ENCODE results near the gene ALKBH5. TPM values are rescaled to one million over a fixed set of nuclear protein-coding genes. Genes with fewer than 3 reads are reported as not detected.

ALKBH5 gene
- total and polyA plus RNA-seq, 8 donors: 53.6 to 99.6 (median 63.1) TPM

- H3K27me3 ChIP-seq: no peaks in the 10 kb centered on the region
- H3K27ac ChIP-seq: no peak overlapping the region
- peaks cover 0 to 16% of the 10 kb centered on the region in 2 donors for H3K36me3 ChIP-seq
- TF ChIP-seq, protein P1, sequence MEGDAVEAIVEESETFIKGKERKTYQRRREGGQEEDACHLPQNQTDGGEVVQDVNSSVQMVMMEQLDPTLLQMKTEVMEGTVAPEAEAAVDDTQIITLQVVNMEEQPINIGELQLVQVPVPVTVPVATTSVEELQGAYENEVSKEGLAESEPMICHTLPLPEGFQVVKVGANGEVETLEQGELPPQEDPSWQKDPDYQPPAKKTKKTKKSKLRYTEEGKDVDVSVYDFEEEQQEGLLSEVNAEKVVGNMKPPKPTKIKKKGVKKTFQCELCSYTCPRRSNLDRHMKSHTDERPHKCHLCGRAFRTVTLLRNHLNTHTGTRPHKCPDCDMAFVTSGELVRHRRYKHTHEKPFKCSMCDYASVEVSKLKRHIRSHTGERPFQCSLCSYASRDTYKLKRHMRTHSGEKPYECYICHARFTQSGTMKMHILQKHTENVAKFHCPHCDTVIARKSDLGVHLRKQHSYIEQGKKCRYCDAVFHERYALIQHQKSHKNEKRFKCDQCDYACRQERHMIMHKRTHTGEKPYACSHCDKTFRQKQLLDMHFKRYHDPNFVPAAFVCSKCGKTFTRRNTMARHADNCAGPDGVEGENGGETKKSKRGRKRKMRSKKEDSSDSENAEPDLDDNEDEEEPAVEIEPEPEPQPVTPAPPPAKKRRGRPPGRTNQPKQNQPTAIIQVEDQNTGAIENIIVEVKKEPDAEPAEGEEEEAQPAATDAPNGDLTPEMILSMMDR (IDR thresholded peaks at IDR 0.05): no peak
- ATAC-seq: no peak
- H3K4me3 ChIP-seq: no peak overlapping the region
- intact Hi-C loops (cut with DNase I): no loop called here
- no peaks in the 10 kb centered on the region for H3K9me3 ChIP-seq
- DNase-seq: no peak
- H3K4me1 ChIP-seq: peaks cover 7 to 18% of the 10 kb centered on the region in 2 donors
Observed at GRCh38 chr17:18229771-18230170, 46.1 kb downstream of the ALKBH5 start.

DNA sequence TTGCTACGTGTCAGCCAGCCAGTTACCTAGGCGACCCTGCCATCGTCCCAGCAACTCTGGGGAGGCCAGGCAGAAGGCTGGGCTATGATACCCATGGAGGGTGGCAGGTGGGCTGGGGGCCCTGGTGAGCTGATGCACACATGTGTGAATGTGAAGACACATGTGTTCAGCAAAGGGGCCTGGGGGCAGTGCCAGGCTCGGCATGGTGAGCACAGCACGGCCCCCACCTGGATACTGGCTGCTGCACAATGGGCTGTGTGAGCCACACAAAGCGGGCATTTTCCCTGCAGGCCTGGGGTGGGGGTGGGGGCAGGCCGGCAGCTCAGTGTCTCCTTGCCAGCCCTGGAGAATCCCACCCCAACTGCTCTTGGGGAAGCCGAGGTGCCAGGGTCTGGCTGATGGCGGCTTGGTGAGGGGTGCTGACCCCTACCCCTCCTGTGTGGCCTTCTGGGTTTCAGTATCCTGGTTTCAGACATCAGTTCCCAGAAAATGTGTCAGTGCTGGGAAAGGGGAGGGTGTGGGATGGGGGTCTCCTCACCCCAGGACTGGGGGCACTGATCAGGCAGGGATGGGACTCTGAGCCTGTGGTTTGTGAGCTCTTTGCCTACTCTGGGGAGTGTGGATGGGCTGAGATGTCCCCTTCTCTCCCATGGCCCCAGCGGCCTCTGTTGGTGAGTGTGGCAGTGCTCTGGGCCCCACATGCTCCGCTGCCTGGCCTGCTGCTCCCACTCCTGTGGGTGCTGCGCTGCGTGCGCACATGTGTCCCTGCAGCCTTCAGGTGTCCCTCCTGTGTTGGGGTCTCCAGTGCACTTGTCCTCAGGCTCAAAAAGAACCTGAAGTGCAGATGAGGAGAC is 46.9 kb downstream of the ALKBH5 start:
- TF ChIP-seq, protein P1 (IDR thresholded peaks at IDR 0.05): no peak
- DNase-seq (no peak), ATAC-seq (no peak)
- Histone ChIP-seq H3K4me1 (peaks cover 7 to 14% of the 10 kb centered on the region in 2 donors), H3K4me3 (no peak overlapping the region), H3K9me3 (no peaks in the 10 kb centered on the region), H3K27me3 (no peaks in the 10 kb centered on the region), H3K27ac (no peak overlapping the region), H3K36me3 (peaks cover 0 to 23% of the 10 kb centered on the region in 2 donors)
- intact Hi-C loops (cut with DNase I): no loop called here

GRCh38 chr17:18231164-18231563 is 47.5 kb downstream of the ALKBH5 start:
- DNase-seq: no peak
- ATAC-seq: no peak
- TF ChIP-seq, protein P1 (IDR thresholded peaks at IDR 0.05): no peak
- intact Hi-C loops (cut with DNase I): no loop called here
- no peak overlapping the region for H3K27ac ChIP-seq
- H3K9me3 ChIP-seq: no peaks in the 10 kb centered on the region
- peaks cover 0 to 30% of the 10 kb centered on the region in 2 donors for H3K36me3 ChIP-seq
- H3K27me3 ChIP-seq: no peaks in the 10 kb centered on the region
- no peak overlapping the region for H3K4me3 ChIP-seq
- peaks cover 7 to 10% of the 10 kb centered on the region in 2 donors for H3K4me1 ChIP-seq

GRCh38 chr17:18233803-18234518 is 50.3 kb downstream of the ALKBH5 start:
- intact Hi-C loops (cut with DNase I): no loop called here
- no peak for ATAC-seq
- Histone ChIP-seq H3K4me1 (no peaks in the 10 kb centered on the region), H3K27ac (no peak overlapping the region), H3K27me3 (no peaks in the 10 kb centered on the region), H3K36me3 (peaks cover 0 to 57% of the 10 kb centered on the region in 2 donors), H3K9me3 (no peaks in the 10 kb centered on the region), H3K4me3 (no peak overlapping the region)
- TF ChIP-seq, protein P1 (IDR thresholded peaks at IDR 0.05): no peak
- DNase-seq: no peak

DNA sequence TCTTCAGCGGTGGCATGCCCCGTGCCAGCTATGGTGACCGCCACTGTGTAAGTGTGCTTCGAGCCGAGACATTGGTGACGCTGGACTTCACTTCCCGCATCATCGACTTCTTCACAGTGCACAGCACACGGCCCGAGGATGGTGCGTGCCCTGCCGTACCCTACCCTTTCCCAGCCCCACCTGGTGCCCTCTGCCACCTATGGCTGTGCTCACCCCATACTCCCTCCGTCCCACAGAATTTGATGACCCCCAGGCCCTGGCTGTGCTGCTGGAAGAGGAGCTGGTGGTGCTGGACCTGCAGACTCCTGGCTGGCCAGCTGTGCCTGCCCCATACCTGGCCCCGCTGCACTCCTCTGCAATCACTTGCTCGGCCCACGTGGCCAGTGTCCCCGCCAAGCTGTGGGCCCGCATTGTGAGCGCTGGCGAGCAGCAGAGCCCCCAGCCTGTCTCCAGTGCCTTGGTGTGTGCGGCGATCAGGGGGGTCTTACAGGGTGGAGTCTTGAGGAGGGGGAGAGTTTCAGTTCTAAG is 51.3 kb downstream of the ALKBH5 start:
- DNase-seq (no peak), ATAC-seq (no peak)
- Histone ChIP-seq H3K9me3 (no peaks in the 10 kb centered on the region), H3K36me3 (peaks cover 0 to 57% of the 10 kb centered on the region in 2 donors), H3K4me1 (no peaks in the 10 kb centered on the region), H3K27me3 (no peaks in the 10 kb centered on the region), H3K4me3 (no peak overlapping the region), H3K27ac (no peak overlapping the region)
- intact Hi-C loops (cut with DNase I): no loop called here
- TF ChIP-seq, protein P1 (IDR thresholded peaks at IDR 0.05): no peak
